Stimulated activated CD4-positive, alpha-beta T cell treated with anti-CD3 and anti-CD28 coated beads, Interleukin-12 subunit alpha, Interleukin-12 subunit beta, amount 100 ng/mL, for 4 hours (primary cell): Measurements from ENCODE around the gene HS6ST2.

Experiments
- DNase-seq: peaks from one replicate; pipeline ENCODE4 v3.0.0-alpha.2; 2020

Gene HS6ST2

GRCh38 chrX:132842460-132843238 is 115.8 kb downstream of the HS6ST2 start:
- no peak for DNase-seq

- DNase-seq = no peak
Measured at GRCh38 chrX:132837967-132838366, 120.5 kb downstream of the HS6ST2 start.

- DNase-seq = no peak
Measured at GRCh38 chrX:132837126-132837525, 121.3 kb downstream of the HS6ST2 start.

- DNase-seq = no peak
Measured at GRCh38 chrX:132836471-132836870, 122.0 kb downstream of the HS6ST2 start.

- DNase-seq = no peak
Measured at GRCh38 chrX:132834741-132835140, 123.7 kb downstream of the HS6ST2 start.

- no peak for DNase-seq
Measured at GRCh38 chrX:132834109-132834508, 124.3 kb downstream of the HS6ST2 start.

GRCh38 chrX:132833373-132833772 is 125.1 kb downstream of the HS6ST2 start:
- no peak for DNase-seq

- DNase-seq = no peak
Measured at GRCh38 chrX:132831336-132831973, 127.0 kb downstream of the HS6ST2 start.

GRCh38 chrX:132822634-132823012 is 135.8 kb downstream of the HS6ST2 start:
- DNase-seq = no peak

- DNase-seq = no peak
Measured at GRCh38 chrX:132821974-132822633, 136.3 kb downstream of the HS6ST2 start.

GRCh38 chrX:132820675-132821074 is 137.8 kb downstream of the HS6ST2 start:
- DNase-seq = no peak

GRCh38 chrX:132819711-132820264 is 138.6 kb downstream of the HS6ST2 start:
- DNase-seq = no peak

GRCh38 chrX:132818638-132819037 is 139.8 kb downstream of the HS6ST2 start:
- no peak for DNase-seq

- DNase-seq = no peak
Measured at GRCh38 chrX:132815643-132816042, 142.8 kb downstream of the HS6ST2 start.

- no peak for DNase-seq
Measured at GRCh38 chrX:132810964-132811712, 147.3 kb downstream of the HS6ST2 start.

- no peak for DNase-seq
Measured at GRCh38 chrX:132810488-132810887, 147.9 kb downstream of the HS6ST2 start.

- DNase-seq = no peak
Measured at GRCh38 chrX:132809581-132809980, 148.8 kb downstream of the HS6ST2 start.

- DNase-seq = no peak
Measured at GRCh38 chrX:132807411-132808030, 150.9 kb downstream of the HS6ST2 start.

GRCh38 chrX:132802033-132802432 is 156.4 kb downstream of the HS6ST2 start:
- no peak for DNase-seq

GRCh38 chrX:132795181-132795580 is 163.2 kb downstream of the HS6ST2 start:
- no peak for DNase-seq

GRCh38 chrX:132791714-132792113 is 166.7 kb downstream of the HS6ST2 start:
- no peak for DNase-seq

- DNase-seq = no peak
Measured at GRCh38 chrX:132790329-132790728, 168.1 kb downstream of the HS6ST2 start.

- no peak for DNase-seq
Measured at GRCh38 chrX:132786217-132786616, 172.2 kb downstream of the HS6ST2 start.
